Caco-2 (cell line): Measurements from ENCODE around the gene PRMT3. TPM values are rescaled to one million over a fixed set of nuclear protein-coding genes. Genes with fewer than 3 reads are reported as not detected.

ENCODE experiments used
- BruUV-seq: library from RNA; stranded (reverse); fragments of 400-500 nt; replicated peaks from 2 replicates; lab custom pipeline; 2021; lab: Mats Ljungman, UMichigan
- CTCF ChIA-PET: fragments of 300-600 bp; sonication (Branson Sonifier 250); formaldehyde crosslinking; loops from one replicate; lab custom pipeline; 2022; ENCODE audit warnings: antibody characterized with exemption; lab: Charles Lee
- POLR2A ChIA-PET: fragments of 300-600 bp; sonication (Branson Sonifier 250); formaldehyde crosslinking; loops from one replicate; lab custom pipeline; 2022; ENCODE audit warnings: antibody characterized with exemption; lab: Charles Lee
- DNase-seq, 2 experiments: peaks; one replicate each; pipeline versions ENCODE4 v3.0.0 to v3.0.0-alpha.2; 2020 to 2022
- H3K27me3 ChIP-seq: replicated peaks from 2 replicates; pipeline ENCODE4 v1.6.0; 2011; ENCODE audit warnings: low read length; ENCODE audit not compliant: control insufficient read depth, insufficient read depth
- H3K36me3 ChIP-seq: 2 replicates; pipeline ENCODE4 v1.5.1; 2011; ENCODE audit warnings: low read length; ENCODE audit not compliant: control insufficient read depth, insufficient read depth
- H3K4me1 ChIP-seq: fragments of 250-450 bp; sonication (Bioruptor Pico); 2 replicates; pipeline ENCODE4 v1.5.1; 2020; ENCODE audit warnings: mild to moderate bottlenecking
- H3K4me3 ChIP-seq: 2 replicates; pipeline ENCODE4 v1.5.1; 2011; ENCODE audit warnings: low read depth, mild to moderate bottlenecking, control low read depth, low read length
- H3K9me3 ChIP-seq: fragments of 250-450 bp; sonication (Bioruptor Pico); 2 replicates; pipeline ENCODE4 v1.5.1; 2020; ENCODE audit warnings: mild to moderate bottlenecking, moderate library complexity
- H3K27ac Mint-ChIP-seq: one replicate; pipeline ENCODE4 v1.8.0; 2022; ENCODE audit warnings: mixed read lengths; ENCODE audit not compliant: unreplicated experiment
- H3K27me3 Mint-ChIP-seq: one replicate; pipeline ENCODE4 v1.8.0; 2022; ENCODE audit warnings: mixed read lengths; ENCODE audit not compliant: insufficient read depth, unreplicated experiment
- H3K36me3 Mint-ChIP-seq: one replicate; pipeline ENCODE4 v1.8.0; 2022; ENCODE audit warnings: mild to moderate bottlenecking, mixed read lengths; ENCODE audit not compliant: insufficient read depth, unreplicated experiment
- H3K4me1 Mint-ChIP-seq: one replicate; pipeline ENCODE4 v1.8.0; 2022; ENCODE audit warnings: low read depth, mixed read lengths; ENCODE audit not compliant: unreplicated experiment
- H3K4me3 Mint-ChIP-seq: one replicate; pipeline ENCODE4 v1.8.0; 2022; ENCODE audit warnings: mild to moderate bottlenecking, moderate library complexity, mixed read lengths; ENCODE audit not compliant: unreplicated experiment
- H3K9me3 Mint-ChIP-seq: one replicate; pipeline ENCODE4 v1.8.0; 2022; ENCODE audit warnings: mixed read lengths; ENCODE audit not compliant: unreplicated experiment
- CTCF ChIP-seq, 2 experiments: fragments of 200-600 bp in 1 of 2; IDR thresholded peaks; 1 replicate in 1 of 2; 2 replicates in 1 of 2; pipeline versions ENCODE4 v1.5.1 to v1.8.0; 2011 to 2022; ENCODE audit warnings: antibody characterized with exemption in 1 of 2, control low read depth in 1 of 2, inconsistent platforms in 1 of 2, low read depth in 1 of 2, low read length in 1 of 2, mild to moderate bottlenecking in 1 of 2, moderate library complexity in 1 of 2; ENCODE audit not compliant: insufficient read depth in 1 of 2, severe bottlenecking in 1 of 2, unreplicated experiment in 1 of 2
- intact Hi-C: fragments of 100-400 bp; cut with micrococcal nuclease; formaldehyde crosslinking; loops from one replicate; pipeline ENCODE4 v1.10.0; 2022; ENCODE audit not compliant: unreplicated experiment
- total RNA-seq: library from RNA; stranded (reverse); gene quantifications from 2 replicates; pipeline ENCODE4 v1.2.3, GENCODE V29; 2022

Gene PRMT3
- total RNA-seq, 1 experiment from 2014 or later = 26.1 TPM

DNA sequence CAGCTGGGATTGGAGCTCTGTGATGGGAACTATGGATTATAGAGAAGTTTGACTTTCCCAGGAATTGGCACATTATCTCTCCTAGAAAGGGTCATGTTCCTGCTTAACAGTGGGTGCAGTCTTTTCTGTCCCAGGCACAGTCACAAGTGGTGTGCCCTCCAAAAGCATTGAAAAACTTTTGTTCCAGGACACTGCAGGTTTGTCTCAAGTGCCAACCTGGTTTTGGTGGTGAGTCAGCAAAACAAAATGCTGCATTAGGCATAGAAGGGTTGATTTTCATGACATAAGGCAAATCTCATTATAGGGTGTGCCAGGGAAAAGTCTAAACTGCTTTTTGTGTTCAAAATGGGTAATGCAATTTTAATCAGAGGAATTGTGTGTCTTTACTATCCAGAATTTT lies 19.1 kb upstream of the PRMT3 start:
- no TSS peak for BruUV-seq
- Histone ChIP-seq H3K9me3 (no peaks in the 10 kb centered on the region), H3K4me1 (0 out of 2 replicates have a peak, but pooled peaks cover 4% of the 10 kb centered on the region), H3K36me3 (no peaks in the 10 kb centered on the region; the same call in none of the 2 replicates), H3K4me3 (no peak overlapping the region), H3K27me3 (no peaks in the 10 kb centered on the region)
- TF ChIP-seq CTCF (IDR thresholded peaks at IDR 0.05; ENCODE audit: insufficient read depth in 1 of 2, low read depth in 1 of 2, low read length in 1 of 2, severe bottlenecking in 1 of 2, unreplicated experiment in 1 of 2) = no peak
- no peaks in the 10 kb centered on the region for H3K27me3 Mint-ChIP-seq
- peaks cover 6% of the 10 kb centered on the region for H3K36me3 Mint-ChIP-seq
- peaks cover 23% of the 10 kb centered on the region for H3K4me1 Mint-ChIP-seq
- ChIA-PET POLR2A (no interaction called here), CTCF (no interaction called here)
- intact Hi-C loops = no loop called here
- no peak overlapping the region for H3K4me3 Mint-ChIP-seq
- DNase-seq = no peak
- no peak overlapping the region for H3K27ac Mint-ChIP-seq
- no peaks in the 10 kb centered on the region for H3K9me3 Mint-ChIP-seq

- no peaks in the 10 kb centered on the region for H3K27me3 ChIP-seq
- intact Hi-C loops = no loop called here
- POLR2A ChIA-PET = no interaction called here
- TF ChIP-seq CTCF (IDR thresholded peaks at IDR 0.05; ENCODE audit: insufficient read depth in 1 of 2, low read depth in 1 of 2, low read length in 1 of 2, severe bottlenecking in 1 of 2, unreplicated experiment in 1 of 2) = no peak
- H3K4me3 ChIP-seq = no peak overlapping the region
- no TSS peak for BruUV-seq
- 0 out of 2 replicates have a peak, but pooled peaks cover 3% of the 10 kb centered on the region for H3K9me3 ChIP-seq
- Mint-ChIP-seq H3K36me3 (peaks cover 6% of the 10 kb centered on the region), H3K27me3 (no peaks in the 10 kb centered on the region), H3K4me1 (peaks cover 37% of the 10 kb centered on the region), H3K27ac (no peak overlapping the region), H3K9me3 (no peaks in the 10 kb centered on the region), H3K4me3 (no peak overlapping the region)
- H3K4me1 ChIP-seq = peaks cover 12% of the 10 kb centered on the region
- CTCF ChIA-PET = no interaction called here
- no peak for DNase-seq
- no peaks in the 10 kb centered on the region; the same call in none of the 2 replicates for H3K36me3 ChIP-seq
These were observed 17.7 kb upstream of the PRMT3 start for GRCh38 chr11:20369826-20370225.

DNA sequence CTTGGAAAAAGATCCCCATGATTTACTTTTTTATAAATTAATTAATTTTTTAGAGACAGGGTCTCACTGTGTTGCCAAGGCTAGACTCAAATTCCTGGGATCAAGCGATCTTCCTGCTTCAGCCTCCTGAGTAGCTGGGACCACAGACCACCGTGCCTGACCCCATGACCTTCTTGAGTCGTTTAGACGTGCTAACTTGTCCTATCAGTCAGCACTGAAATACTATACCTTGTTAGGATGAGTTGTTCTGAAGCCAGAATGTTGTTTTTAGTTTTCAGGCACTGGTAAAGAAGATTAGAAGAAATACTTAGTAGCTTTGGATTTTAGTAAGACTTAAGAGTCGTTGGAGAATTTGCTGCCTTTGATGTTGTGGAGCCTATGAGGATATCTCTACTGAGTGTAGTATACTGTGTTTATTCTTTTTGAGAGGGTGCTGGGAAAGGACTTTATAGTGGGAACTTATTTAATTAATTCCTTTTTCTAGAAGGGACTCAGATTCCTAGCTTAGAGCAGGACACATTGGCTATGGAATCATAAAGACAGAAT lies 15.4 kb upstream of the PRMT3 start:
- Mint-ChIP-seq H3K4me3 (no peak overlapping the region), H3K9me3 (no peaks in the 10 kb centered on the region), H3K36me3 (peaks cover 15% of the 10 kb centered on the region), H3K27me3 (no peaks in the 10 kb centered on the region), H3K4me1 (peaks cover 28% of the 10 kb centered on the region), H3K27ac (no peak overlapping the region)
- POLR2A ChIA-PET = no interaction called here
- Histone ChIP-seq H3K36me3 (no peaks in the 10 kb centered on the region), H3K9me3 (0 out of 2 replicates have a peak, but pooled peaks cover 3% of the 10 kb centered on the region), H3K4me1 (peaks cover 14% of the 10 kb centered on the region), H3K4me3 (no peak overlapping the region), H3K27me3 (no peaks in the 10 kb centered on the region)
- TF ChIP-seq CTCF (IDR thresholded peaks at IDR 0.05; ENCODE audit: insufficient read depth in 1 of 2, low read depth in 1 of 2, low read length in 1 of 2, severe bottlenecking in 1 of 2, unreplicated experiment in 1 of 2) = no peak
- CTCF ChIA-PET = no interaction called here
- BruUV-seq = no TSS peak
- intact Hi-C loops = no loop called here
- DNase-seq = no peak
